Sigmoid colon (tissue), 7 donors: Measurements from ENCODE around the gene IGFBPL1. TPM values are rescaled to one million over a fixed set of nuclear protein-coding genes. Genes with fewer than 3 reads are reported as not detected.

ENCODE experiments used
- DNase-seq: peaks from one replicate; pipeline ENCODE4 v3.0.0-alpha.2; 2019
- H3K27ac ChIP-seq, 4 donors: fragments of 200-600 bp; sonication (generic); one replicate each; pipeline ENCODE4 v1.5.1; 2016 to 2019; ENCODE audit warnings: mild to moderate bottlenecking in 1 of 4
- H3K27me3 ChIP-seq, 3 donors: fragments of 200-600 bp; sonication (generic); one replicate each; pipeline ENCODE4 v1.5.1; 2019; ENCODE audit warnings: mild to moderate bottlenecking in 1 of 3
- H3K36me3 ChIP-seq, 4 donors: fragments of 200-600 bp; sonication (generic); one replicate each; pipeline ENCODE4 v1.5.1; 2016 to 2019
- H3K4me1 ChIP-seq, 4 donors: fragments of 200-600 bp; sonication (generic); one replicate each; pipeline ENCODE4 v1.5.1; 2017 to 2019
- H3K4me3 ChIP-seq, 4 donors: fragments of 200-600 bp; sonication (generic); one replicate each; pipeline ENCODE4 v1.5.1; 2017 to 2019; ENCODE audit warnings: mild to moderate bottlenecking in 2 of 4, moderate library complexity in 1 of 4
- H3K9me3 ChIP-seq, 4 donors: fragments of 200-600 bp in 3 of 4; sonication (generic) in 3 of 4; one replicate each; pipeline versions ENCODE4 v1.5.1 to v1.6.1; 2013 to 2019
- CTCF ChIP-seq, 4 experiments: fragments of 450-650 bp in 3 of 4; fragments of 200-600 bp in 1 of 4; IDR thresholded peaks; one replicate each; pipeline ENCODE4 v1.5.1; 2016 to 2019; ENCODE audit warnings: antibody characterized with exemption in 4 of 4, mild to moderate bottlenecking in 3 of 4, moderate library complexity in 2 of 4
- EP300 ChIP-seq, 4 donors: sonication (generic); formaldehyde crosslinking; IDR thresholded peaks; one replicate each; pipeline ENCODE4 v1.6.1; 2017; ENCODE audit warnings: antibody characterized with exemption in 4 of 4
- POLR2A ChIP-seq, 2 donors: fragments of 450-650 bp; IDR thresholded peaks; one replicate each; pipeline ENCODE4 v1.6.1; 2016; ENCODE audit warnings: antibody characterized with exemption in 2 of 2, mild to moderate bottlenecking in 2 of 2, moderate library complexity in 2 of 2
- POLR2AphosphoS5 ChIP-seq, 4 donors: sonication (generic); formaldehyde crosslinking; IDR thresholded peaks; one replicate each; pipeline ENCODE4 v1.6.1; 2017; ENCODE audit warnings: antibody characterized with exemption in 4 of 4
- WGBS, 2 donors: extraction: QIAGEN DNeasy Blood & Tissue Kit; methylation state at CpG; one replicate each; pipeline ENCODE4 v1.1.7; 2013; 5-methylcytosine and 5-hydroxymethylcytosine counted together
- intact Hi-C: fragments of 100-400 bp; cut with DNase I; formaldehyde crosslinking; loops from one replicate; pipeline ENCODE4 v1.15.1; 2023
- polyA plus RNA-seq, 3 donors: library from polyadenylated mRNA; stranded (reverse); fragments of 200-250 nt; gene quantifications; one replicate each; pipeline ENCODE4 v1.2.3, GENCODE V29; 2013
- total RNA-seq, 4 donors: library from RNA; depleted of rRNA; stranded (reverse); fragments of >200 nt; gene quantifications; one replicate each; pipeline ENCODE4 v1.1.0, GENCODE V29; 2016
- donor health status: healthy with polysubstance abuse.
- donor health status: Bipolar disorder and iron deficiency.
- donor health status: healthy.

The IGFBPL1 gene
- total and polyA plus RNA-seq, 7 donors: 0.23 to 2.2 (median 0.87) TPM; not detected in 3

- H3K27me3 ChIP-seq: no peaks in the 10 kb centered on the region
- intact Hi-C loops: loop anchor here (5.0 to 10.0 kb wide), 5 partner anchors 328 to 1818 kb away; partner anchors contain the start of genes MELK, POLR1E, SHB and TOMM5
- DNase-seq: peak; percentile 93
- H3K27ac ChIP-seq: peak within 1 kb of the TSS; percentile 84 to 97 (median 88)
- H3K4me1 ChIP-seq: peaks cover 0 to 84% (median 59%) of the 10 kb centered on the region in 4 donors
- peaks cover 12 to 20% (median 17%) of the 10 kb centered on the region in 4 donors for H3K36me3 ChIP-seq
- TF ChIP-seq POLR2A (IDR thresholded peaks at IDR 0.05) (peak; percentile 65 to 75), CTCF (IDR thresholded peaks at IDR 0.05) (no peak), POLR2AphosphoS5 (IDR thresholded peaks at IDR 0.05) (peak; percentile 63 to 91 (median 86)), EP300 (IDR thresholded peaks at IDR 0.05) (peak in 1 of 4 donors; percentile 7)
- no peaks in the 10 kb centered on the region for H3K9me3 ChIP-seq
- WGBS, 2 donors: 0 to 1% methylated on average over 58 of the region's 58 CpGs
- H3K4me3 ChIP-seq: peak within 1 kb of the TSS; percentile 64 to 88 (median 72)
Measured at GRCh38 chr9:38392235-38393127, 31.8 kb downstream of the IGFBPL1 start, which contains the start of gene ALDH1B1. TSS of gene ALDH1B1 (plus strand) at chr9:38392702. CDS start at chr9:38395749, 3,047 bp downstream.

- 86 to 89% methylated on average over 18 of the region's 18 CpGs for WGBS, 2 donors
- DNase-seq: peak; percentile 56
- H3K36me3 ChIP-seq: peaks cover 7 to 11% (median 10%) of the 10 kb centered on the region in 4 donors
- H3K9me3 ChIP-seq: no peaks in the 10 kb centered on the region
- H3K4me3 ChIP-seq: peak overlapping the region in 2 of 4 donors; percentile 77 to 88
- H3K27me3 ChIP-seq: no peaks in the 10 kb centered on the region
- TF ChIP-seq EP300 (IDR thresholded peaks at IDR 0.05): no peak
- no peak for TF ChIP-seq CTCF (IDR thresholded peaks at IDR 0.05)
- no peak for TF ChIP-seq POLR2AphosphoS5 (IDR thresholded peaks at IDR 0.05)
- no peak for TF ChIP-seq POLR2A (IDR thresholded peaks at IDR 0.05)
- intact Hi-C loops: loop anchor here (5.0 to 10.0 kb wide), 5 partner anchors 327 to 1817 kb away; partner anchors contain the start of genes MELK, POLR1E, SHB and TOMM5
- peak overlapping the region; percentile 84 to 97 (median 88) for H3K27ac ChIP-seq
- H3K4me1 ChIP-seq: peaks cover 0 to 81% (median 59%) of the 10 kb centered on the region in 4 donors
Measured at GRCh38 chr9:38391278-38392118, 32.8 kb downstream of the IGFBPL1 start.

- H3K4me3 ChIP-seq: no peak overlapping the region
- peaks cover under 1 to 4% (median 3%) of the 10 kb centered on the region in 4 donors for H3K36me3 ChIP-seq
- H3K9me3 ChIP-seq: no peaks in the 10 kb centered on the region
- intact Hi-C loops: loop anchor here (5.0 to 10.0 kb wide), 5 partner anchors 326 to 1816 kb away; partner anchors contain the start of genes MELK, POLR1E, SHB and TOMM5
- peaks cover 0 to 82% (median 58%) of the 10 kb centered on the region in 4 donors for H3K4me1 ChIP-seq
- WGBS, 2 donors: 26 to 60% methylated on average over 5 of the region's 5 CpGs
- TF ChIP-seq POLR2AphosphoS5 (IDR thresholded peaks at IDR 0.05) (no peak), CTCF (IDR thresholded peaks at IDR 0.05) (no peak), EP300 (IDR thresholded peaks at IDR 0.05) (no peak), POLR2A (IDR thresholded peaks at IDR 0.05) (no peak)
- peak overlapping the region; percentile 84 to 97 (median 88) for H3K27ac ChIP-seq
- H3K27me3 ChIP-seq: no peaks in the 10 kb centered on the region
- peak; percentile 42 for DNase-seq
Measured at GRCh38 chr9:38390851-38391250, 33.4 kb downstream of the IGFBPL1 start.

GRCh38 chr9:38390442-38390841 lies 33.8 kb downstream of the IGFBPL1 start:
- peaks cover 0 to under 1% (median 0%) of the 10 kb centered on the region in 4 donors for H3K36me3 ChIP-seq
- H3K27me3 ChIP-seq: no peaks in the 10 kb centered on the region
- peaks cover 0 to 79% (median 56%) of the 10 kb centered on the region in 4 donors for H3K4me1 ChIP-seq
- no peak for TF ChIP-seq CTCF (IDR thresholded peaks at IDR 0.05)
- TF ChIP-seq POLR2A (IDR thresholded peaks at IDR 0.05): no peak
- TF ChIP-seq EP300 (IDR thresholded peaks at IDR 0.05): no peak
- no peak for TF ChIP-seq POLR2AphosphoS5 (IDR thresholded peaks at IDR 0.05)
- intact Hi-C loops: loop anchor here (5.0 to 10.0 kb wide), 5 partner anchors 326 to 1816 kb away; partner anchors contain the start of genes MELK, POLR1E, SHB and TOMM5
- H3K9me3 ChIP-seq: no peaks in the 10 kb centered on the region
- 63 to 78% methylated on average over 1 of the region's 1 CpG for WGBS, 2 donors
- H3K27ac ChIP-seq: peak overlapping the region; percentile 84 to 97 (median 88)
- DNase-seq: no peak
- no peak overlapping the region for H3K4me3 ChIP-seq
